HepG2 (cell line): ENCODE data around the gene LSMEM2. TPM values are rescaled to one million over a fixed set of nuclear protein-coding genes. Genes with fewer than 3 reads are reported as not detected.

ENCODE experiments used
- ATRX ChIP-seq: sonication (generic); formaldehyde crosslinking; IDR thresholded peaks from 2 replicates; pipeline ENCODE4 v1.4.0; 2020; ENCODE audit warnings: missing genetic modification reagents, borderline replicate concordance
- DNMT3B ChIP-seq: conservative IDR thresholded peaks from 2 replicates; pipeline ENCODE4 v1.6.1; 2016; ENCODE audit warnings: missing biosample characterization, control low read depth
- EP300 ChIP-seq, 3 experiments: sonication (generic) in 1 of 3; formaldehyde crosslinking in 1 of 3; IDR thresholded peaks; 2 replicates each; pipeline versions ENCODE4 v1.5.1 to v1.6.1; 2011 to 2020; ENCODE audit warnings: low read depth in 2 of 3, low read length in 2 of 3, borderline replicate concordance in 1 of 3, improper control_type of control experiment in 1 of 3, mild to moderate bottlenecking in 1 of 3, missing genetic modification reagents in 1 of 3, moderate library complexity in 1 of 3
- GATAD2A ChIP-seq: IDR thresholded peaks from 2 replicates; pipeline ENCODE4 v1.6.1; 2016
- HOXD1 ChIP-seq: sonication (generic); formaldehyde crosslinking; IDR thresholded peaks from 2 replicates; pipeline ENCODE4 v1.5.0; 2020; ENCODE audit warnings: missing genetic modification reagents
- NR1H2 ChIP-seq: sonication (generic); formaldehyde crosslinking; IDR thresholded peaks from 2 replicates; pipeline ENCODE4 v1.8.1; 2022; ENCODE audit warnings: low read depth, missing genetic modification reagents, borderline replicate concordance
- POLR2A ChIP-seq, 2 experiments: IDR thresholded peaks; 2 replicates each; pipeline ENCODE4 v1.6.1; 2011; ENCODE audit warnings: low read depth in 2 of 2, low read length in 2 of 2, mild to moderate bottlenecking in 1 of 2, moderate library complexity in 1 of 2; ENCODE audit not compliant: insufficient read depth in 1 of 2
- RBM39 ChIP-seq: fragments of 200-400 bp; formaldehyde crosslinking; IDR thresholded peaks from one replicate; pipeline ENCODE4 v1.6.1; 2018; ENCODE audit warnings: antibody characterized with exemption, mild to moderate bottlenecking, low read depth, low read length; ENCODE audit not compliant: poor library complexity, severe bottlenecking
- SMAD1 ChIP-seq: sonication (generic); formaldehyde crosslinking; IDR thresholded peaks from 2 replicates; pipeline ENCODE4 v1.4.0; 2020; ENCODE audit warnings: missing genetic modification reagents, low read depth, mild to moderate bottlenecking, borderline replicate concordance
- SYNCRIP ChIP-seq: fragments of 200-400 bp; formaldehyde crosslinking; IDR thresholded peaks from 2 replicates; pipeline ENCODE4 v1.6.1; 2018; ENCODE audit warnings: mild to moderate bottlenecking, low read depth, low read length; ENCODE audit not compliant: insufficient read depth
- TAF1 ChIP-seq: sonication (generic); formaldehyde crosslinking; IDR thresholded peaks from 2 replicates; pipeline ENCODE4 v1.4.0; 2020; ENCODE audit warnings: missing genetic modification reagents
- TCF7L2 ChIP-seq: IDR thresholded peaks from 2 replicates; pipeline ENCODE4 v1.6.1; 2011; ENCODE audit warnings: mild to moderate bottlenecking, low read depth, low read length, moderate library complexity
- TOE1 ChIP-seq: sonication (generic); formaldehyde crosslinking; IDR thresholded peaks from 2 replicates; pipeline ENCODE4 v1.4.0; 2020; ENCODE audit warnings: mild to moderate bottlenecking, missing genetic modification reagents
- ZBTB42 ChIP-seq: sonication (generic); formaldehyde crosslinking; IDR thresholded peaks from 2 replicates; pipeline ENCODE4 v1.5.0; 2020; ENCODE audit warnings: mild to moderate bottlenecking, missing genetic modification reagents
- ZC3H13 ChIP-seq: sonication (generic); formaldehyde crosslinking; IDR thresholded peaks from 2 replicates; pipeline ENCODE4 v1.8.1; 2023; ENCODE audit warnings: mild to moderate bottlenecking, missing genetic modification reagents, moderate library complexity
- ZMYM4 ChIP-seq: sonication (generic); formaldehyde crosslinking; IDR thresholded peaks from 2 replicates; pipeline ENCODE4 v1.8.1; 2023; ENCODE audit warnings: mild to moderate bottlenecking, missing genetic modification reagents
- ZNF251 ChIP-seq: sonication (generic); formaldehyde crosslinking; IDR thresholded peaks from 2 replicates; pipeline ENCODE4 v1.9.0; 2021; ENCODE audit warnings: mild to moderate bottlenecking, missing genetic modification reagents
- ZNF577 ChIP-seq: sonication (generic); formaldehyde crosslinking; IDR thresholded peaks from 2 replicates; pipeline ENCODE4 v1.4.0; 2020; ENCODE audit warnings: mild to moderate bottlenecking, low read depth, missing genetic modification reagents, borderline replicate concordance
- ZNF629 ChIP-seq: sonication (generic); formaldehyde crosslinking; conservative IDR thresholded peaks from 2 replicates; pipeline ENCODE4 v1.5.0; 2020; ENCODE audit warnings: missing genetic modification reagents
- ZNF776 ChIP-seq: sonication (generic); formaldehyde crosslinking; IDR thresholded peaks from 2 replicates; pipeline ENCODE4 v1.4.0; 2020; ENCODE audit warnings: mild to moderate bottlenecking, missing genetic modification reagents
- polyA plus RNA-seq, 8 experiments: library from polyadenylated mRNA; depleted of rRNA in 3 of 8; stranded (reverse) in 7 of 8; unstranded in 1 of 8; fragments of >200 nt; fragmentation: Illumina TruSeq in 4 of 8; extraction: Trizol in 4 of 8; gene quantifications; 2 replicates each; pipeline versions ENCODE4 v1.2.1 to v1.2.3, GENCODE V29; 2011 to 2016; ENCODE audit warnings: low read depth in 4 of 8, missing spikeins in 1 of 8, mixed read lengths in 1 of 8; ENCODE audit not compliant: insufficient read depth in 1 of 8
- total RNA-seq, 5 experiments: library from RNA; depleted of rRNA; stranded (reverse); fragments of >200 nt; fragmentation: Illumina TruSeq; extraction: Trizol; gene quantifications; 2 replicates each; pipeline ENCODE4 v1.2.3, GENCODE V29; 2016; ENCODE audit warnings: low read depth in 1 of 5
- TF ChIP-seq, protein P1 (sequence below): sonication (generic); formaldehyde crosslinking; IDR thresholded peaks from 2 replicates; pipeline ENCODE4 v1.4.0; 2020; ENCODE audit warnings: missing genetic modification reagents, borderline replicate concordance
- TF ChIP-seq, protein P2 (sequence below): sonication (generic); formaldehyde crosslinking; IDR thresholded peaks from 2 replicates; pipeline ENCODE4 v1.4.0; 2020; ENCODE audit warnings: missing genetic modification reagents
- TF ChIP-seq, protein P3 (sequence below): sonication (generic); formaldehyde crosslinking; conservative IDR thresholded peaks from 2 replicates; pipeline ENCODE4 v1.4.0; 2020; ENCODE audit warnings: missing genetic modification reagents

LSMEM2 gene
- total and polyA plus RNA-seq, 2 of the 13 experiments (the other 11 are each of a cell fraction or from before 2014, with no cell fraction given): 0.07 to 0.41 TPM

DNA sequence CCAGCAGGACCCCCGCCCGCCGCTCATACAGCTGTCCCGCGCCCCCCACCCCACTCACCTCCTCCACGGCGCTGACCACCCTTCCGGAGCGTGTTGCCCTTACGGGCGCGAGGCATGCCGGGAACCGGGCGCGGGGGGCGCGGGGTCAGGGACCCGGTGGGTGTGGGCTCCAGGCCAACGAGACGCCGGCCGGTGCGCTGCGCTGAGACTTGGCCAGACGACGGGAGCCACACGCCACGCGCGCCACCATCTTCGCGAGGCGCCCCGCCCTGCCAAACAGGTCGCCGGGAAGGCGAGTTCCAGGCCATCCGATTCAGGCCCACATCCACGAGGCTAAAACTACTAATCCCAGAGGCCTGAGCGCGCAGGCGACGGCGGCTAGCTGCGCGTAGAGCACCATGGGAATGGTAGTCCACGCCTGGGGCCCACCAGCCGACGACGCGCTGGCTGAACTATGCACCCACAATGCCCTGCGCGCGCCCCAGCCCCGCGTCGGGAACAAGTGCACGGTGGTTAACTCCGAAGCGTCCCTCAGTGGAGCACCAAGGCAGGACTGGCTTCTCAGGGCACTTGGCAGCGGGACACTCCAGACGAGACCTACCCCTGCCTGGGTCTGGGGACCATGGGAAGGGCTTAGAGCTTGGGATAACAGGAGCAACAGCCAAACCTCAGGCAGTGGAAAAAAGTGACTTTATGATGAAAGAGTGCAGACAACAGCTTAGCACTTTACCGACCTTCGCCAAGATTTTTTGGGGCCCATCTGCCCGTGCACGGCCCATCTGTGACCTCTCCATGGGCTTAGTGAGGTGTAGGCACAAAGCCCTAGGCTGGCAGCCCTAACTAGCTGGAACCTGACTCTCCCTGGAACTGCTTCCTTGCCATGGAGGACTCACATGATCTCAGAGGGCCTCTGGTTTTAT is 13.5 kb downstream of the LSMEM2 start, which contains the start of gene IFRD2 (continued):
- TF ChIP-seq, protein P1, sequence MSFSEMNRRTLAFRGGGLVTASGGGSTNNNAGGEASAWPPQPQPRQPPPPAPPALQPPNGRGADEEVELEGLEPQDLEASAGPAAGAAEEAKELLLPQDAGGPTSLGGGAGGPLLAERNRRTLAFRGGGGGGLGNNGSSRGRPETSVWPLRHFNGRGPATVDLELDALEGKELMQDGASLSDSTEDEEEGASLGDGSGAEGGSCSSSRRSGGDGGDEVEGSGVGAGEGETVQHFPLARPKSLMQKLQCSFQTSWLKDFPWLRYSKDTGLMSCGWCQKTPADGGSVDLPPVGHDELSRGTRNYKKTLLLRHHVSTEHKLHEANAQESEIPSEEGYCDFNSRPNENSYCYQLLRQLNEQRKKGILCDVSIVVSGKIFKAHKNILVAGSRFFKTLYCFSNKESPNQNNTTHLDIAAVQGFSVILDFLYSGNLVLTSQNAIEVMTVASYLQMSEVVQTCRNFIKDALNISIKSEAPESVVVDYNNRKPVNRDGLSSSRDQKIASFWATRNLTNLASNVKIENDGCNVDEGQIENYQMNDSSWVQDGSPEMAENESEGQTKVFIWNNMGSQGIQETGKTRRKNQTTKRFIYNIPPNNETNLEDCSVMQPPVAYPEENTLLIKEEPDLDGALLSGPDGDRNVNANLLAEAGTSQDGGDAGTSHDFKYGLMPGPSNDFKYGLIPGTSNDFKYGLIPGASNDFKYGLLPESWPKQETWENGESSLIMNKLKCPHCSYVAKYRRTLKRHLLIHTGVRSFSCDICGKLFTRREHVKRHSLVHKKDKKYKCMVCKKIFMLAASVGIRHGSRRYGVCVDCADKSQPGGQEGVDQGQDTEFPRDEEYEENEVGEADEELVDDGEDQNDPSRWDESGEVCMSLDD (CRISPR knock-in tag): no peak
- TF ChIP-seq EP300 (IDR thresholded peaks at IDR 0.05; ENCODE audit: low read depth in 2 of 2, low read length in 2 of 2) (peak in 1 of 2 experiments; percentile 44; a peak in 2 of 4 replicates), EP300 (CRISPR knock-in tag; IDR thresholded peaks at IDR 0.05; ENCODE audit: borderline replicate concordance) (no peak), POLR2A (IDR thresholded peaks at IDR 0.05; ENCODE audit: insufficient read depth in 1 of 2, low read depth in 2 of 2, low read length in 2 of 2) (peak in 1 of 2 experiments; percentile 73; a peak in 2 of 4 replicates), ZNF629 (CRISPR knock-in tag) (no peak), ZNF577 (CRISPR knock-in tag) (no peak), ATRX (CRISPR knock-in tag) (no peak), ZBTB42 (CRISPR knock-in tag) (no peak), ZC3H13 (CRISPR knock-in tag) (peak; percentile 60; the same call in 1 of the 2 replicates), NR1H2 (CRISPR knock-in tag) (no peak), RBM39 (no peak), SYNCRIP (no peak), ZMYM4 (peak; percentile 35; the same call in 1 of the 2 replicates), HOXD1 (CRISPR knock-in tag) (no peak), ZNF251 (CRISPR knock-in tag) (no peak), TAF1 (CRISPR knock-in tag) (peak; percentile 92), DNMT3B (CRISPR knock-in tag) (no peak), SMAD1 (no peak; the same call in 1 of the 2 replicates), TOE1 (CRISPR knock-in tag) (no peak), ZNF776 (peak; percentile 22), GATAD2A (CRISPR knock-in tag) (no peak; the same call in 1 of the 2 replicates), TCF7L2 (no peak)
- TF ChIP-seq, protein P2, sequence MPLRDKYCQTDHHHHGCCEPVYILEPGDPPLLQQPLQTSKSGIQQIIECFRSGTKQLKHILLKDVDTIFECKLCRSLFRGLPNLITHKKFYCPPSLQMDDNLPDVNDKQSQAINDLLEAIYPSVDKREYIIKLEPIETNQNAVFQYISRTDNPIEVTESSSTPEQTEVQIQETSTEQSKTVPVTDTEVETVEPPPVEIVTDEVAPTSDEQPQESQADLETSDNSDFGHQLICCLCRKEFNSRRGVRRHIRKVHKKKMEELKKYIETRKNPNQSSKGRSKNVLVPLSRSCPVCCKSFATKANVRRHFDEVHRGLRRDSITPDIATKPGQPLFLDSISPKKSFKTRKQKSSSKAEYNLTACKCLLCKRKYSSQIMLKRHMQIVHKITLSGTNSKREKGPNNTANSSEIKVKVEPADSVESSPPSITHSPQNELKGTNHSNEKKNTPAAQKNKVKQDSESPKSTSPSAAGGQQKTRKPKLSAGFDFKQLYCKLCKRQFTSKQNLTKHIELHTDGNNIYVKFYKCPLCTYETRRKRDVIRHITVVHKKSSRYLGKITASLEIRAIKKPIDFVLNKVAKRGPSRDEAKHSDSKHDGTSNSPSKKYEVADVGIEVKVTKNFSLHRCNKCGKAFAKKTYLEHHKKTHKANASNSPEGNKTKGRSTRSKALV: no peak; the same call in 1 of the 2 replicates
- TF ChIP-seq, protein P3, sequence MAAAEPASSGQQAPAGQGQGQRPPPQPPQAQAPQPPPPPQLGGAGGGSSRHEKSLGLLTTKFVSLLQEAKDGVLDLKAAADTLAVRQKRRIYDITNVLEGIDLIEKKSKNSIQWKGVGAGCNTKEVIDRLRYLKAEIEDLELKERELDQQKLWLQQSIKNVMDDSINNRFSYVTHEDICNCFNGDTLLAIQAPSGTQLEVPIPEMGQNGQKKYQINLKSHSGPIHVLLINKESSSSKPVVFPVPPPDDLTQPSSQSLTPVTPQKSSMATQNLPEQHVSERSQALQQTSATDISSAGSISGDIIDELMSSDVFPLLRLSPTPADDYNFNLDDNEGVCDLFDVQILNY (CRISPR knock-in tag): peak; percentile 62; the same call in 1 of the 2 replicates
